H1 (cell line): ENCODE data around the gene AGPAT2. TPM values are rescaled to one million over a fixed set of nuclear protein-coding genes. Genes with fewer than 3 reads are reported as not detected.

Experiments used
- BACH1 ChIP-seq: IDR thresholded peaks from 2 replicates; pipeline ENCODE4 v1.6.1; 2012; ENCODE audit warnings: low read length, improper control_type of control experiment
- BRCA1 ChIP-seq: IDR thresholded peaks from 2 replicates; pipeline ENCODE4 v1.6.1; 2012; ENCODE audit warnings: low read depth, low read length, improper control_type of control experiment
- CTBP2 ChIP-seq: IDR thresholded peaks from 2 replicates; pipeline ENCODE4 v1.7.0; 2011; ENCODE audit warnings: borderline replicate concordance, mild to moderate bottlenecking, moderate library complexity, mixed read lengths, low read length; ENCODE audit not compliant: insufficient read depth, insufficient read length
- EP300 ChIP-seq, 2 experiments: IDR thresholded peaks; 1 replicate in 1 of 2; 2 replicates in 1 of 2; pipeline ENCODE4 v1.6.1; 2011 to 2012; ENCODE audit warnings: low read depth in 2 of 2, low read length in 2 of 2, mild to moderate bottlenecking in 2 of 2, borderline replicate concordance in 1 of 2, inconsistent platforms in 1 of 2, moderate library complexity in 1 of 2
- JUND ChIP-seq: IDR thresholded peaks from 2 replicates; pipeline ENCODE4 v1.6.1; 2011; ENCODE audit warnings: mild to moderate bottlenecking, improper control_type of control experiment, low read length
- RFX5 ChIP-seq: IDR thresholded peaks from 2 replicates; pipeline ENCODE4 v1.6.1; 2011; ENCODE audit warnings: low read depth, low read length, improper control_type of control experiment, borderline replicate concordance
- SIRT6 ChIP-seq: IDR thresholded peaks from one replicate; pipeline ENCODE4 v1.7.1; 2012; ENCODE audit warnings: low read length, inconsistent platforms
- SP2 ChIP-seq: IDR thresholded peaks from 2 replicates; pipeline ENCODE4 v1.6.1; 2012; ENCODE audit warnings: mild to moderate bottlenecking, low read length, inconsistent platforms
- SUZ12 ChIP-seq: fragments of 200-600 bp; sonication (generic); IDR thresholded peaks from 2 replicates; pipeline ENCODE4 v1.6.1; 2012; ENCODE audit warnings: mild to moderate bottlenecking, inconsistent platforms, low read length, moderate library complexity, mixed read lengths
- TAF7 ChIP-seq: optimal IDR thresholded peaks from 2 replicates; pipeline ENCODE3; 2011; ENCODE audit warnings: low read depth, mild to moderate bottlenecking, inconsistent platforms, low read length, moderate library complexity, borderline replicate concordance
- ZNF274 ChIP-seq: IDR thresholded peaks from 2 replicates; pipeline ENCODE4 v1.7.0; 2012; ENCODE audit warnings: low read length, borderline replicate concordance; ENCODE audit errors: extremely low read depth
- polyA plus RNA-seq, 7 experiments: library from polyadenylated mRNA; depleted of rRNA in 3 of 7; stranded (reverse) in 5 of 7; unstranded in 2 of 7; fragments of >200 nt in 5 of 7; fragments of 200-250 nt in 2 of 7; gene quantifications; 1 replicate in 5 of 7; 2 replicates in 1 of 7; 4 replicates in 1 of 7; pipeline versions ENCODE4 v1.2.1 to v1.2.3, GENCODE V29; 2011 to 2013; ENCODE audit warnings: missing spikeins in 2 of 7, mixed read lengths in 2 of 7
- total RNA-seq: library from RNA; stranded (reverse); fragmentation: NEBNext Ultra II Directional; extraction: Animal tissue kit (Norgen Biotek cat#: 25700); gene quantifications from 2 replicates; pipeline ENCODE4 v1.2.1, GENCODE V29; 2021

Gene AGPAT2
- total and polyA plus RNA-seq, 2 of the 8 experiments (the other 6 are each of a cell fraction or from before 2014, with no cell fraction given), result 31.6 to 37.6 TPM

DNA sequence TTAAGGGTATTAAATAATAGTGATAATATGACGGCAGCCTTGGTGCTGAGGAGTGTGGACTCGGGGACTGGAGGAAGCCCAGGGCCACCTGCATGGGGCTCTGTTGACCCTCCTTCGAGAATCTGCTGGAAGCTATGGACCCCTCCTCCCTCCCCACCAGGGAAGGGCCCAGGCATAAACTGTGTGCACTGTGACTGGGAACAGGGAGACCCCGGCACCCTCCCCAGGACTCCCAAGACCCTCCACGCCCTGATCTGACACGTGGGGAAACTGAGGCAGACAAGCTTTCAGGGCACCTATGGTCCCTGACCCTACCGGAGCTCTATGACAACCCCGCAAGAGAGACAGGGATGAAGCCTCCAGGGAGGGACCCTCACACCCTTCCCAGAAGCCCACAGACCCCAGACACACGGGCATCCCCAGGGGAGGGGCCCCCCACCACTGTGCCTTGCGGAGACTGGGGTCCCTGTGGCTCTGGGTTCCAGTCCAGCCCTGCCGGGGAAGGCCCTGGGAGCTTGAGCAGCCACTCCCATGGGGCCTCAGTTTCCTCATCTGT is 31.0 kb downstream of the AGPAT2 start (continued):
- no peak for TF ChIP-seq RFX5
- no peak for TF ChIP-seq JUND
- no peak for TF ChIP-seq BACH1
- TF ChIP-seq TAF7, result no peak
- TF ChIP-seq SIRT6, result no peak
- no peak for TF ChIP-seq CTBP2
- no peak for TF ChIP-seq ZNF274
- TF ChIP-seq SP2, result no peak
- TF ChIP-seq BRCA1, result no peak
- no peak for TF ChIP-seq EP300 (IDR thresholded peaks at IDR 0.05; ENCODE audit: borderline replicate concordance in 1 of 2, low read depth in 2 of 2, low read length in 2 of 2)
- TF ChIP-seq SUZ12, result no peak
